HUES48 (cell line): ENCODE data around the gene LILRB5.
"Not testable (repeated sequence)": the region's sequence is repeated elsewhere in the genome, so short reads cannot be mapped to it uniquely, and the experiment has no call there.

Experiments used
- H3K27ac ChIP-seq: one replicate; pipeline ENCODE4 v1.7.0; 2013; ENCODE audit warnings: low read depth, low read length, inconsistent platforms
- H3K27me3 ChIP-seq: 2 replicates; pipeline ENCODE4 v1.6.1; 2013; ENCODE audit warnings: mild to moderate bottlenecking, low read length; ENCODE audit not compliant: control insufficient read depth, insufficient read depth
- H3K36me3 ChIP-seq: 2 replicates; pipeline ENCODE4 v1.6.1; 2013; ENCODE audit warnings: low read length; ENCODE audit not compliant: control insufficient read depth, insufficient read depth
- H3K4me1 ChIP-seq: 2 replicates; pipeline ENCODE4 v1.6.1; 2013; ENCODE audit warnings: mild to moderate bottlenecking, low read length; ENCODE audit not compliant: control insufficient read depth, insufficient read depth
- H3K4me3 ChIP-seq: 2 replicates; pipeline ENCODE4 v1.5.1; 2013; ENCODE audit warnings: mild to moderate bottlenecking, low read depth, low read length
- H3K9ac ChIP-seq: 2 replicates; pipeline ENCODE4 v1.6.1; 2013; ENCODE audit warnings: mild to moderate bottlenecking, low read depth, low read length, moderate library complexity
- H3K9me3 ChIP-seq: 2 replicates; pipeline ENCODE4 v1.6.1; 2013; ENCODE audit warnings: low read length; ENCODE audit not compliant: control insufficient read depth, insufficient read depth

LILRB5 gene

DNA sequence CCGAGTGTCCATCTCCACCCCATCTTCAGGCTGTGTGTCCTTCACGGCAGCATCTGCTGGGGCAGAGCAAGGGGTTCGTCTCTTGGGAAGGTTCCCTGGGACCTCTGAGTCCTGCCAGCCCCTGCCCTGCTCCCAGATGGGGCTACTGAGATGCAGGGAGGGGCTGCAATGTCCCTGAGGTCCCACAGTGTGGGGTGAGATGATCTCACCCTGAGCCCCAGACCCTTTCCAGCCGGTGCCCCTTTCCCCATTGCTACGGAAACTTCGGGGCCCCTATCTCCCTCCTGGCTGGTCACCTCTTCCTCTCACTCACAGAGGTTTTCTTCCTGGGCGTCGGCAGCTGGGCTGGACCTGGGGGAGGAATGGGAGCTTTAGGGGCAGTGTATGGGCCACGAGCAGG, 18.9 kb upstream of the LILRB5 start:
- H3K4me1 ChIP-seq: no peaks in the 10 kb centered on the region
- H3K36me3 ChIP-seq: no peaks in the 10 kb centered on the region
- no peaks in the 10 kb centered on the region for H3K27me3 ChIP-seq
- no peaks in the 10 kb centered on the region for H3K9me3 ChIP-seq
- H3K4me3 ChIP-seq: no peak overlapping the region
- no peak overlapping the region for H3K9ac ChIP-seq
- H3K27ac ChIP-seq: no peak overlapping the region

DNA sequence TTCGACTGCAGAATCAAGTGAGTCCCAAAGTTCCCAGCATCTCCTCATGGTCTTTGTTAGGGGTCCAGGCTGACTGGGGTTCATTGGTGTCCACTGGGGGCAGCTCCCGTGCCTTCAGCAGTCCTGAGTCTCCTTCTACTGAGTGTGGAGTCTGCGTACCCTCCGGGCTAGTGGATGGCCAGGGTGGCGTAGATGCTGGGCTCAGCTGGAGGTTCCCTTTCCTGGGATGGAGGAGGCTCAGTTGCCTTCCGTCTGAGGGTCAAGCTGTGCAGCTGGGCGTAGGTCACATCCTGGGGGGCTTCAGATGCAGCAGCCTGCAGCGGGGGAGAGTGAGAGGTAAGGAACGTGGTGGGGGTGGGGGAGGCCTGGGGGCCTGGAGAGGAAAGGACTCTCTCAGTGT, 17.4 kb upstream of the LILRB5 start:
- H3K27me3 ChIP-seq, H3K36me3 ChIP-seq, H3K4me1 ChIP-seq, H3K9me3 ChIP-seq, H3K4me3 ChIP-seq, H3K27ac ChIP-seq, H3K9ac ChIP-seq: not testable (repeated sequence)

DNA sequence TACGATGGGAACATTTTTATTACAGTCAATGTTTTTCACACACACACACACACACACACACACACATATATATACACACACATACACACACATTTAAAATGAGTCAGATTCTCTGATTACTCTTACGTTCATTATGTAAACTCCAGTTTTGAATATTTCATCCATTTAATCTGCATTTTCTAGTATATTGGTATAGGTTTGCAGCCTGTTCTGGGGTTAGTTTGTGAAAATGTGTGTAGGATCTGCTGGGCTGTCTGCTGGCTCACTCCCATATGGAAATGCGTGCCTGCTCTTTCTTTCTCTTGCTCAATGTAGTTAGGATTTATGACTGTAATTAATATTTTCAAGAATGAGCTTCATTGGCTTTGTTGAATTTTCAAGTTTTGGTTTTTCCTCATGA, 16.7 kb upstream of the LILRB5 start:
- Histone ChIP-seq H3K9ac (no peak overlapping the region), H3K27me3 (no peaks in the 10 kb centered on the region; the same call in 1 of the 2 replicates), H3K36me3 (no peaks in the 10 kb centered on the region), H3K9me3 (no peaks in the 10 kb centered on the region), H3K4me1 (no peaks in the 10 kb centered on the region), H3K27ac (no peak overlapping the region), H3K4me3 (no peak overlapping the region)

- H3K27ac ChIP-seq, H3K9ac ChIP-seq, H3K4me1 ChIP-seq: not testable (repeated sequence)
Measured at GRCh38 chr19:54272181-54272580, 15.1 kb upstream of the LILRB5 start.

DNA sequence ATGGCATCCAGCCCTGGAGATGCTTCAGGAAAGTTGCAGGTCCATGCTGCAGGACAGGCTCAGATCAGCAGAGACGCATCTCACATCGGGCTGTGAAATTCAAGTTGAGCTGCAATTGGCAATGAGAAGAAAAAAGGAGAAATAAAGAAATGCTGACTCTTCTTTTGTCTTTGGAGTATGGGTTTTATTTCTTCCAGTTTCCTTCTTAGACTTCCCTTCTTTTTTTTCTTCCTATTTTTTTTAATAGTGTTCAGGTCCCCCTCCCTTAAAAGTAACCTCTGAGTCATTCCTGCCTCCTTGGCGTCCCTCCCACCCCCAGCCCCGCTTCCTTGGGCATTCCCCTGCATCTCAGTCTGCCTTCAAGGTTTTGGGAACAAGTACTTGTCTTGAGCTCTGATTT, 14.5 kb upstream of the LILRB5 start:
- not testable (repeated sequence) for H3K36me3 ChIP-seq, H3K27ac ChIP-seq, H3K9ac ChIP-seq, H3K27me3 ChIP-seq, H3K4me1 ChIP-seq, H3K9me3 ChIP-seq, H3K4me3 ChIP-seq

More at GRCh38 chr19:54272181-54272580, 15.1 kb upstream of the LILRB5 start:
- not testable (repeated sequence) for H3K27me3 ChIP-seq, H3K9me3 ChIP-seq, H3K36me3 ChIP-seq, H3K4me3 ChIP-seq

DNA sequence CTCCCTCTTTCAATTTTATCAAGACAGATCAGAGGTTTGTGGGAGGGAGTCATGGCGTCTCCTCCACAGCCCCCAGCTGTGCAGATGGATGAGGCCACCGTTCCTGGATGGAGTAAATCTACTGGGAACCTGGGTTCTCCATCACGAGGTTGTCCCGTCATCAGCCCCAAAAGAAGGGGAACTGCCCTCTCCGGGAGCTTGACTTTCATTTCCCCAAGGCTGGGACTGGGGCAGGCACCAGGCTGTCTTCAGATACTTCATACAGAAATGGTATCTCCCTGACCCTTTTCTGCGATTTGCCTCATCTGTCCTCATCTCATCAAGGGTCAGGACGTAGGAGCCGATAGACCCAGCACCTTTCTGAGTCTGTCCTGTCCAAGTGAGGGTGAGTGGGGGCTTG, 14.0 kb upstream of the LILRB5 start:
- Histone ChIP-seq H3K4me3 (no peak overlapping the region), H3K9me3 (no peaks in the 10 kb centered on the region), H3K36me3 (no peaks in the 10 kb centered on the region), H3K9ac (no peak overlapping the region), H3K27me3 (no peaks in the 10 kb centered on the region; the same call in 1 of the 2 replicates), H3K4me1 (no peaks in the 10 kb centered on the region), H3K27ac (no peak overlapping the region)

GRCh38 chr19:54268936-54269335, 11.9 kb upstream of the LILRB5 start:
- H3K9me3 ChIP-seq: no peaks in the 10 kb centered on the region
- no peaks in the 10 kb centered on the region; the same call in 1 of the 2 replicates for H3K27me3 ChIP-seq
- no peak overlapping the region for H3K9ac ChIP-seq
- no peak overlapping the region for H3K4me3 ChIP-seq
- no peaks in the 10 kb centered on the region for H3K4me1 ChIP-seq
- no peaks in the 10 kb centered on the region for H3K36me3 ChIP-seq
- H3K27ac ChIP-seq: no peak overlapping the region

DNA sequence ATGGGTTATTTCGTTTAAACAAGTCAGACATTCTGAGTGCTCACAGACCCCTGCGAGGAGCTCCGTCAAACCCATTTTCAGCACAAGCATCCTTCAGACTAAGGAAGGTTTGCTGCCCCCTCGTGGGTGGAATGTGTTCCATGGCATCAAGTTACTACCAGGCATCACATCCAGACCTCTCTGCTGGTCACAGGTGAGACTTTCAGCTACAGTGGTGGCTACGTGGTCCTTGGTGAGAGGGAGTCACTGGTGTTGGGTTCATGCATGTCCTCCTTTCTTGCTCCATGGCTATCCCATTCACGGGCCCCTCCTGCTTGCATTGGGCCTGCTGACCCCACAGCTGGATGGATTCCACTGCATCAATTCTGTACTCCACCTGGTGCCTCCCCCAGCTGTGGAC, 9.1 kb upstream of the LILRB5 start:
- H3K9me3 ChIP-seq: no peaks in the 10 kb centered on the region
- no peak overlapping the region for H3K27ac ChIP-seq
- H3K4me1 ChIP-seq: no peaks in the 10 kb centered on the region
- H3K27me3 ChIP-seq: no peaks in the 10 kb centered on the region; the same call in none of the 2 replicates
- no peak overlapping the region for H3K9ac ChIP-seq
- no peak overlapping the region for H3K4me3 ChIP-seq
- H3K36me3 ChIP-seq: no peaks in the 10 kb centered on the region

- H3K4me1 ChIP-seq: no peaks in the 10 kb centered on the region
- H3K27me3 ChIP-seq: no peaks in the 10 kb centered on the region; the same call in 1 of the 2 replicates
- no peak overlapping the region for H3K9ac ChIP-seq
- H3K36me3 ChIP-seq: no peaks in the 10 kb centered on the region
- no peaks in the 10 kb centered on the region for H3K9me3 ChIP-seq
- no peak overlapping the region for H3K4me3 ChIP-seq
- no peak overlapping the region for H3K27ac ChIP-seq
Measured at GRCh38 chr19:54262470-54262869, 5.4 kb upstream of the LILRB5 start.

DNA sequence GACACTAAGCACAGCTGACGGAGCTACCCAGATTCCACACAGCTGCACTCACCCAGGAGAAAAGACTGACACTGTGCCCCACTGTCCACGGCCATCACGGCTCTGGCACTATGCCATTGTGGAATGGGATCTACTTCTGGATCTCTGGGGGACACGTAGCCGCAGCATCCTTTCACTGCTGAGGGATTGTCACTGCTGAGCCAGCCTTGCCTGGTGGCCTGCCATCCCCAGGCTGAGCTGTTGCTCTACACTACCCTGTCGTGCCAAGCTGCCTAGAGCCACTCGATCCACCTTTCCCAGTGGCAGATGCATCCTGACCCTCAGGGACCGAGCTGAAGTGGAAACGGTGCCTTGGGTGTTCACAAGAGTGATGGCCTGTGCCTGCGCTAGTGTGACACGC, 5.0 kb upstream of the LILRB5 start:
- Histone ChIP-seq H3K4me3 (no peak overlapping the region), H3K27me3 (no peaks in the 10 kb centered on the region; the same call in 1 of the 2 replicates), H3K4me1 (no peaks in the 10 kb centered on the region), H3K27ac (no peak overlapping the region), H3K9me3 (no peaks in the 10 kb centered on the region), H3K36me3 (no peaks in the 10 kb centered on the region), H3K9ac (no peak overlapping the region)

DNA sequence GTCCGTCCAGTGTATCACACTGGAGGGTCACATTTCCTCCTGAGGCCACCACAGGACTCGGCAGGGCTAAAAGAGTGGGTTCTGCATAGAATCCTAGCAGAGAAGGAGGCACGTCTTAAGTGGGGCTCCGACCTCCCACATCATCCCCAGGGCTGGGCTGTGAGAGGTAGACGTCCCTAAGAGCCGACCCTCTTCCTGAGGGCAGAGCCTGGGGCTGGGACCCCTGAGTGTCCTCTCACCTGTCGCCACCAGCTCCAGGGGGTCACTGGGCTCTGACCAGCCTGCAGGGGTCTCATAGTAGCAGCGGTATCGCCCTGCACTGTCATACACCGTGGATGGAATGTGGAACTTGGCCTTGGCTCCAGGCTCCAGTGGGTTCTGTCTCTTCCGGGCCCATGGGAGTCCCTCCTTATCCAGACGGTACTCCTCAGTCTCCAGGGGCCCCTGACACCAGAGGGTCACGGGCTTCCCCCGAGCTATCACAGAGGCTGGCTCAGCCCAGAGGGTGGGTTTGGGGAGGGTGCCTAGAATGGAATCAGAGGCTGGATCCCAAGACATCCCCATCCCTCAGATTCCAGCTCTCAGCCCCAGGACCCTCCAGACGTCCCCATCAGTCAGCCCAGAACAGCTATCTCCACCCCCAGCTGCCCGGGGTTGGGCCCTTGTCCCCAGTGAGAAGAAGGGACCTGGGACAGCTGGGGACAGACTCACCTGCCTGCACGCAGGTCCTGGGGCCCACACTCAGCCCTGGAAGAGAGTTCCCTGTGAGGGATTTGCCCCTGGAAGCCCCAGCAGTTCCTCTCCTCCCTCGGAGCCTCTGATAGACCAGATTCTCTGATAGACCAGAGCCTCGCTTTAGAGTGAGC, 590 bp downstream of the LILRB5 start:
- H3K36me3 ChIP-seq: no peaks in the 10 kb centered on the region
- H3K4me3 ChIP-seq: no peak overlapping the region
- no peaks in the 10 kb centered on the region; the same call in 1 of the 2 replicates for H3K27me3 ChIP-seq
- no peak overlapping the region for H3K9ac ChIP-seq
- H3K9me3 ChIP-seq: no peaks in the 10 kb centered on the region
- H3K27ac ChIP-seq: no peak overlapping the region
- peaks cover 7% of the 10 kb centered on the region; the same call in 1 of the 2 replicates for H3K4me1 ChIP-seq
